ENCODE results near the gene ROR2.
A peak's percentile ranks its signal among the peaks of the same experiment; 100 is the strongest.

The ROR2 gene

GRCh38 chr9:91934654-91935053 is 15.4 kb downstream of the ROR2 start:
- no peak overlapping the region; the same call in 1 of the 2 replicates for H3K4me3 ChIP-seq (ENCODE audit: low read depth, low read length)
- DNase-seq, result no peak
- no peaks in the 10 kb centered on the region for H3K27me3 ChIP-seq
- peaks cover 17% of the 10 kb centered on the region for H3K4me1 ChIP-seq
- H3K36me3 ChIP-seq, result no peaks in the 10 kb centered on the region
- no peak for TF ChIP-seq CTCF (IDR thresholded peaks at IDR 0.05; ENCODE audit: low read depth, low read length)
- H3K9me3 ChIP-seq, result peaks cover 3% of the 10 kb centered on the region; the same call in 1 of the 2 replicates

GRCh38 chr9:91933556-91934352 is 16.3 kb downstream of the ROR2 start:
- TF ChIP-seq CTCF (IDR thresholded peaks at IDR 0.05; ENCODE audit: low read depth, low read length), result no peak
- H3K4me1 ChIP-seq, result peaks cover 17% of the 10 kb centered on the region
- peak overlapping the region; percentile 33 for H3K4me3 ChIP-seq (ENCODE audit: low read depth, low read length)
- H3K9me3 ChIP-seq, result peaks cover 3% of the 10 kb centered on the region; the same call in 1 of the 2 replicates
- peak; percentile 68 for DNase-seq
- H3K36me3 ChIP-seq, result no peaks in the 10 kb centered on the region
- H3K27me3 ChIP-seq, result no peaks in the 10 kb centered on the region

GRCh38 chr9:91930475-91930874 is 19.6 kb downstream of the ROR2 start:
- Histone ChIP-seq H3K36me3 (no peaks in the 10 kb centered on the region), H3K4me1 (peaks cover 12% of the 10 kb centered on the region), H3K4me3 (ENCODE audit: low read depth, low read length) (no peak overlapping the region), H3K27me3 (no peaks in the 10 kb centered on the region), H3K9me3 (peaks cover 3% of the 10 kb centered on the region; the same call in 1 of the 2 replicates)
- TF ChIP-seq CTCF (IDR thresholded peaks at IDR 0.05; ENCODE audit: low read depth, low read length), result no peak
- no peak for DNase-seq

GRCh38 chr9:91929331-91929730 is 20.7 kb downstream of the ROR2 start:
- TF ChIP-seq CTCF (IDR thresholded peaks at IDR 0.05; ENCODE audit: low read depth, low read length), result no peak
- Histone ChIP-seq H3K36me3 (no peaks in the 10 kb centered on the region), H3K4me3 (ENCODE audit: low read depth, low read length) (no peak overlapping the region), H3K4me1 (peaks cover 6% of the 10 kb centered on the region), H3K9me3 (peaks cover 3% of the 10 kb centered on the region; the same call in 1 of the 2 replicates), H3K27me3 (no peaks in the 10 kb centered on the region)
- DNase-seq, result no peak

GRCh38 chr9:91927922-91928510 is 22.0 kb downstream of the ROR2 start:
- no peak for TF ChIP-seq CTCF (IDR thresholded peaks at IDR 0.05; ENCODE audit: low read depth, low read length)
- Histone ChIP-seq H3K4me3 (ENCODE audit: low read depth, low read length) (no peak overlapping the region), H3K27me3 (no peaks in the 10 kb centered on the region), H3K4me1 (peaks cover 7% of the 10 kb centered on the region), H3K36me3 (no peaks in the 10 kb centered on the region), H3K9me3 (peaks cover 3% of the 10 kb centered on the region; the same call in 1 of the 2 replicates)
- no peak for DNase-seq

GRCh38 chr9:91924090-91924489 is 25.9 kb downstream of the ROR2 start:
- Histone ChIP-seq H3K4me3 (ENCODE audit: low read depth, low read length) (no peak overlapping the region), H3K36me3 (no peaks in the 10 kb centered on the region), H3K9me3 (no peaks in the 10 kb centered on the region; the same call in 1 of the 2 replicates), H3K27me3 (no peaks in the 10 kb centered on the region), H3K4me1 (peaks cover 9% of the 10 kb centered on the region)
- no peak for DNase-seq
- TF ChIP-seq CTCF (IDR thresholded peaks at IDR 0.05; ENCODE audit: low read depth, low read length), result no peak

All from BE2C (cell line).